GM18517 (cell line): ENCODE results near the gene TIGAR.
A peak's percentile ranks its signal among the peaks of the same experiment; 100 is the strongest.

ENCODE experiments used
- ATAC-seq: cut with Tn5 transposase; IDR thresholded peaks from one replicate; pipeline ENCODE4 v1.9.1; 2021; ENCODE audit warnings: mild to moderate bottlenecking, moderate library complexity; ENCODE audit not compliant: unreplicated experiment

Gene TIGAR, protein sequence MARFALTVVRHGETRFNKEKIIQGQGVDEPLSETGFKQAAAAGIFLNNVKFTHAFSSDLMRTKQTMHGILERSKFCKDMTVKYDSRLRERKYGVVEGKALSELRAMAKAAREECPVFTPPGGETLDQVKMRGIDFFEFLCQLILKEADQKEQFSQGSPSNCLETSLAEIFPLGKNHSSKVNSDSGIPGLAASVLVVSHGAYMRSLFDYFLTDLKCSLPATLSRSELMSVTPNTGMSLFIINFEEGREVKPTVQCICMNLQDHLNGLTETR

DNA sequence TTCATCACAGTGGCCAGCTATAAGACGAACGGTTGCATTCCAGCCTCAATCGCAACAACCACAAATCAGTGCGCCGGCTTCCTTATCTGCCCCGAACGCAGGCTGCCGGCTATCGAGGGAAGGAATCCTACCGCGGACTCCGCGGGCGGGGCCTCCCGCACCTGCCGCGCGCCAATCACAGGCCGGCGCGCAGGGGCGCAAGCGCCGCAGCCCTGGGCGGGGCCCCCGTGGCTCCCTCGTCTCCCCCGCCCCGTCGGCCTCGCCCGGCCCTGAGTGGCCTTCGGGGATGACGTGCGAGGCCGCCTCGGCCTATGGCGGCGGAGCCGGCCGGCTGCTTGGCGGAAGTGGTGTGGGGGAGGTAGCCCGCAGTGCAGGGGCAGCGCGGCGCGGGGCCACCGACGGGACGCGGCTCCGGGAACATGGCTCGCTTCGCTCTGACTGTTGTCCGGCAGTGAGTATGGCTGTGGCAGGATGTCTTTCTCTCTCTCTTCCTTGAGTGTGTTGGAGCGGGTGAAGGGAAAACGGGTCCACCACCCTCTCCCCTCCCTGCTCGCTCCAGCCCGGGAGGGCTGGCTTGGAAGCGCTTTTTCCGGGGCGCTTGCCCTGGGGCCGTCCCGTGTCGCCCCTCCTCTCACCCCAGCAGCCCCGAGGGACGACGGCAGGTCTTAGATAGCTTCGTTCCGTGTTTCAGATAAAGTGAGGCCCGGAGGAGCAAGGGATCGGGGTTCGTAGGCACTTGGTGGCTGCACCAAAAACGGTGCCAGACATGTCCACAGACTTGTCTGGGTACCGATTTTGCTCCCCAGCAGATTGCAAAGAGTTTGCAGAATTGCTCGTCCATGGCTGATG is at the start of gene TIGAR:
Gene TIGAR (plus strand): TSS at position 361 of the 849 bp plus-strand sequence. CDS start 59 bp downstream, at position 420.
- ATAC-seq: peak; percentile 87

DNA sequence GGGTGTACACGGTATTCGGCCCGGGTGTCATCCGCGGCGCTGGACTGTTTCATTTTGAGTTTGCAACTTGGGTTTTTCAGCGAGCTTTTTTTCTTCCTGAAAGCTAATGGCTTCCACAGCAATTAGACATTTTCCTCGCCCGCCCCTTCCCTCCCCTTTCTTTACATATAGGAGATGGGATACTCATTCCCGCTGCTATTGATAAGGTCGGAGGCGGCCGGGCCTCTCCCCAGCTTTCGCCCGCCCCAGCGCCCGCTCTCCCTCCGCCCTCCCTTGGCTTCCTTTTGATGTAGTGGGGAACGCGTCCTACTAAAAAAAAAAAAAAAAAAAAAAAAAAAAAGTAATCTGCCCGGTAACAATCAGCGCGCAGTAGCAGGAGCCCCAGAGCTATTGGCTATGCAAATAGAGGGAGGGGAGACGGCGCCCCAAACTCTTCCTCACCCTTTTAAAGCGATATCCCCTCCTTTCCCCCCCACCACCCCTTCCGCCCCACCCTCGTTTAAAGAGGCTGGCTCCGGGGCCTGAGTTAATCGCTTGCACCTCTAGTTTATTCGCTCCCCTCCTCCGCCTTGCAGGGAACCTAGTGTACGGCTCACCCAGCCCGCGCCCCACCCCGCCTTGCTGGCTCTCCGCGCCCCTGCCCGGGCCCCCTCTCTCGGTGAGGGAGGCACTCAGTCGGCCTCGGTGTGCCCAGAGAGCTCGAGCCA is 49.1 kb upstream of the TIGAR start:
- ATAC-seq: peak; percentile 41

DNA sequence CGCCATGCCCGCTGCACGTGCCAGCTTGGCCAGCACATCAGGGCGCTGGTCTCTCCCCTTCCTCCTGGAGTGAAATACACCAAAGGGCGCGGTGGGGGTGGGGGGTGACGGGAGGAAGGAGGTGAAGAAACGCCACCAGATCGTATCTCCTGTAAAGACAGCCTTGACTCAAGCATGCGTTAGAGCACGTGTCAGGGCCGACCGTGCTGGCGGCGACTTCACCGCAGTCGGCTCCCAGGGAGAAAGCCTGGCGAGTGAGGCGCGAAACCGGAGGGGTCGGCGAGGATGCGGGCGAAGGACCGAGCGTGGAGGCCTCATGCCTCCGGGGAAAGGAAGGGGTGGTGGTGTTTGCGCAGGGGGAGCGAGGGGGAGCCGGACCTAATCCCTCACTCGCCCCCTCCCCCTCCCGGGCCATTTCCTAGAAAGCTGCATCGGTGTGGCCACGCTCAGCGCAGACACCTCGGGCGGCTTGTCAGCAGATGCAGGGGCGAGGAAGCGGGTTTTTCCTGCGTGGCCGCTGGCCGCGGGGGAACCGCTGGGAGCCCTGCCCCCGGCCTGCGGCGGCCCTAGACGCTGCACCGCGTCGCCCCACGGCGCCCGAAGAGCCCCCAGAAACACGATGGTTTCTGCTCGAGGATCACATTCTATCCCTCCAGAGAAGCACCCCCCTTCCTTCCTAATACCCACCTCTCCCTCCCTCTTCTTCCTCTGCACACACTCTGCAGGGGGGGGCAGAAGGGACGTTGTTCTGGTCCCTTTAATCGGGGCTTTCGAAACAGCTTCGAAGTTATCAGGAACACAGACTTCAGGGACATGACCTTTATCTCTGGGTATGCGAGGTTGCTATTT is 48.4 kb upstream of the TIGAR start:
- ATAC-seq: peak; percentile 7

DNA sequence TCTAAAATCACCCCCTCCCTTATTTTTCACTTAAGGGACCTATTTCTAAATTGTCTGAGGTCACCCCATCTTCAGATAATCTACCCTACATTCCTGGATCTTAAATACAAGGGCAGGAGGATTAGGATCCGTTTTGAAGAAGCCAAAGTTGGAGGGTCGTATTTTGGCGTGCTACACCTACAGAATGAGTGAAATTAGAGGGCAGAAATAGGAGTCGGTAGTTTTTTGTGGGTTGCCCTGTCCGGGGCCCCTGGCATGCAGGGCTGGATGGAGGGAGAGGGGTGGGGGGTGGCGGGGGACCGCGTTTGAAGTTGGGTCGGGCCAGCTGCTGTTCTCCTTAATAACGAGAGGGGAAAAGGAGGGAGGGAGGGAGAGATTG is 47.8 kb upstream of the TIGAR start:
- no peak for ATAC-seq

- ATAC-seq: no peak
Observed at GRCh38 chr12:4273652-4274395, 47.2 kb upstream of the TIGAR start, which contains the start of gene CCND2. TSS of gene CCND2 (plus strand) at chr12:4273762. CDS start at chr12:4274041, 279 bp downstream.

DNA sequence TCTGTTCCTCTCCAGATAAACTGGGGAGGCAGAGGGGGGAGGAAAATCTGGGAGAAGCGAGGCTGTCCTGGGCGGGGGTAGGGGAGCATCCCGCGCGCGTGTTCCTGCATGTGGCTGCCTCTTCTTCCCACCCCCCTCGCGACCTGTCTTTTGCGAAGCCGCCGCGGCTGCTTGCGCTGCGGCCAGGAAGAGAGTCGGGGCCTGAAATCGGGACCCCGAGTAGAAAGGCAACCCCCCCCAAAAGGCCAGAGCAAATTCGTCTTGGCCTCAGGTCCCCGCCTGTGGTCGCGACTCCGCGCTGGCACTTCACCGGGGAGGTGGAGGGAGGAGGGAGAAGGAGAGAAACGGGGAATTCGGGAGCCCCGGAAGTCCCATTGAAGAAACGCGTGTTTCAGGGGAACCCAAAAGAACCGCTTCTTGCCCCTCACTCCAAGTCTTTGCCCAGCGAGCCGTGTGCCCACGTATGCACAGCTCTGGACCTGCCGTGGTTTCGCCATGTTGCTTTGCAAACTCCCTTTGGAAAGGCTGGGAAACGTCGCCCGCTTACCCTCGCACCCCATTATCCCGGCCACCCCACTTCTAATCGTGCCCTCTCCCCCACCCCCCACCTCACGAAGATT is 46.5 kb upstream of the TIGAR start:
- no peak for ATAC-seq

DNA sequence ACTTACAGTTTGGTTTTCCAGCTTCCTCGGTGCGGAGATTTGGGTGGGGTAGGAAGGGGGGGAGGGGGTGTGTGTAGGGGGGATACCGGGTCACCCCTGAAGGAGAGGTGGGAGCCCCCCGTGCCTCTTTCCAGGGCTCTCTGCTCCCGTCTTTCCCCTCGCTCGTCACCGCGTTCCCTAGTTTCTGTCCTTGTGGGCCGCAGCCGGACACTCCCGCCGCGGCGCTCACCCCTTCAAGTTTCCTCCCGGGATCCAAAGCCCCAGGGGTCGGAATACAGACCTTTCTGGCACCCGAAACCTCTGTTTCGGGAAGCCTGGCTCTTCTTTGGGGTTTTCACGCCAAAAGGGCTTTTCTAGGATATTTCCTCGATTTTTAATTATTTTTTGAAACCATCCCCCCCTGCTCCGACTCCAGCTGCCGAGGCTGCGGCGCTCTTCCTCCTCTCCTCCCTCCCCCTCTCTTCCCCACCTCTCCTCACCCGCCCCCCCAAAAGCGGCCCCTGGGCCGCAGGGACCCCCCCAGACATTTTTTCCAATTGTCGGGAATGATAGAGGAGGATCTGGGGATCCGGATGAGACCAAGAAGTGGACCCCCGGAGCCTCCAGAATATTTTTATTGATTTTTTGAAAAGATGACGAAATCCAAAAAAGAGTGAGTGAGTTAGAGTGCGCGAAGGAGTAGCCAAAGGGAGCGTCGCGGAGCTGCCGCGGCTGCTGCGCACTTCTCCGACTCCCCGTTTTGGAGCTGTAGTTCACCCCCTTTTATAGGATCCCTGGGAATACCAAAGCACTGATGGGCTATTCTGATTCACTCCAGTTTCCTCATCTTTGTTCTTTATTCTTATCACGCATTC is 45.8 kb upstream of the TIGAR start:
- no peak for ATAC-seq

GRCh38 chr12:4275870-4276301 is 45.1 kb upstream of the TIGAR start:
- ATAC-seq: no peak

GRCh38 chr12:4276524-4277204 is 44.3 kb upstream of the TIGAR start:
- ATAC-seq: peak; percentile 35

DNA sequence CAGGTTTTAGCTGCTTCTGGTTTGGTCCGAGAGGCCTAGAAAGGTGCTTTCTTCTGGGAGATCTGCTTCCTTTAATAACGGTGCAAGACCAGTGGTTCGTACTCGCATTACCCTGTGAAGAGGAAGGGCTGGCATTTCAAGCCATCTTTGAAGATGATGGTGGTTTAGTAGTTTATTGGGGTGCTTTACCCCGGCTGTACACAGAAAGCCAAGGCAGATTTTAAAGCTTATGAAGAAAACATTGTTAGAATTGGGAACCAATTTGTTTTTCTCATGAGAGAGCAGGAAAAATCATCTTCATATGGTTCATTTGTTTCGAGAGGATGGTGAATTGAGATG is 43.8 kb upstream of the TIGAR start:
- ATAC-seq: no peak

- no peak for ATAC-seq
Observed at GRCh38 chr12:4277857-4278256, 43.2 kb upstream of the TIGAR start.

DNA sequence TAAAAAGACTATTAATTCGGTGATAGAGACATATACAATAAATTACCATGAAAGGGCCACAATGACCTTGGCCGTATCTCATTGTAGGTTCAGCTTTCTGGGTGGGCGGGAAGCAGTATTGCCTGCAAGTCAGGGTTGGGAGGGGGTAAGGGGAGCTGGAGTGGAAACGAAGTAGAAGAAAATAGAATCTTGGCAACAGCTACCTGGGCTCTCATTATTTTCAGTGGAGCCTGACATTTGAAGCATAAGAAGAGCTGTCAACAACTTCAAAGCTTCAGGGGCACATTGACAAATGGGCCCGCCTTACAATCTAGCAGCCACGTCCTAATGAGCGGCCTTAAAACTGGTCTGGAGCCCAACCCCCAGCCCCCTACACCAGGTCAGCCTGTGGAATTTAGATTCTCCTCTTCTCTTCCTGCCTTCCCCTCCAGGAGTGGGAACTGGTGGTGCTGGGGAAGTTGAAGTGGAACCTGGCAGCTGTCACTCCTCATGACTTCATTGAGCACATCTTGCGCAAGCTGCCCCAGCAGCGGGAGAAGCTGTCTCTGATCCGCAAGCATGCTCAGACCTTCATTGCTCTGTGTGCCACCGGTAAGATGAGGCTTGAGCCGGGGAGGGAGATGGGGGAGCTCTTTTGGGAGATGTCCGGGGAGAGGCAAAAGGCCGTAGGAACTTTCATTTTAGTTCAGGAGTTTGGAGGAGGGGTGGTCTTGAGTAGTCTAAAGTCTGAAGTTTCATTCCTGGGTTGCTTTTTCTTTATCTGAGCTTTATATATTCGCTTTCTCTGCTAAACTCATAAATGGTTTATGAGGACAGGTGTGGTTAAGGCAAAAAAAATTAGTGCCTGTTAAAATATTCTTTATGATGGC is 42.5 kb upstream of the TIGAR start:
- no peak for ATAC-seq

DNA sequence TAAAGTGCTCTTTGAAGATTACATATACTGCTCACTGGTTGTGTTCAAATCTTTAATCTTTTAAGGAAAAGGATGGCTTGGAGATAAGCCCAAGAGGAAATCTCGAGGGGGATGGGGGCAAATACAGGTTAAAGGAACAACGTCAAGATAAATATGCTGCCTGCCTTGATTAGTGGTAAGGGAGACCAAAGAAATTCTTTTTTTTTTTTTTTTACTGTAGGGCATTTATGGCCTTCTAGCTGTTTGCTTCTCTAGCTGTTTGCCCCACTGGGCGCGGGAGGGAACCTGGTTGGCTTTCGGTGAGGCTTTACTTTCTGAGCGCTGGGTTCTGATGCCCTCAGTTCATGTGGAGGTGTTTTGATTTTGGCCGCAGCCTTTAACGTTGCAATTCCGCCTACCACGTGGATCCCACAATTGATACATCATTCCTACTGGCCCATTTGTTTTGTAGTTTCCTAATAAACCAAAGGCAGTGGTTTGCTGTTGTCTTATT is 41.8 kb upstream of the TIGAR start:
- ATAC-seq: no peak

DNA sequence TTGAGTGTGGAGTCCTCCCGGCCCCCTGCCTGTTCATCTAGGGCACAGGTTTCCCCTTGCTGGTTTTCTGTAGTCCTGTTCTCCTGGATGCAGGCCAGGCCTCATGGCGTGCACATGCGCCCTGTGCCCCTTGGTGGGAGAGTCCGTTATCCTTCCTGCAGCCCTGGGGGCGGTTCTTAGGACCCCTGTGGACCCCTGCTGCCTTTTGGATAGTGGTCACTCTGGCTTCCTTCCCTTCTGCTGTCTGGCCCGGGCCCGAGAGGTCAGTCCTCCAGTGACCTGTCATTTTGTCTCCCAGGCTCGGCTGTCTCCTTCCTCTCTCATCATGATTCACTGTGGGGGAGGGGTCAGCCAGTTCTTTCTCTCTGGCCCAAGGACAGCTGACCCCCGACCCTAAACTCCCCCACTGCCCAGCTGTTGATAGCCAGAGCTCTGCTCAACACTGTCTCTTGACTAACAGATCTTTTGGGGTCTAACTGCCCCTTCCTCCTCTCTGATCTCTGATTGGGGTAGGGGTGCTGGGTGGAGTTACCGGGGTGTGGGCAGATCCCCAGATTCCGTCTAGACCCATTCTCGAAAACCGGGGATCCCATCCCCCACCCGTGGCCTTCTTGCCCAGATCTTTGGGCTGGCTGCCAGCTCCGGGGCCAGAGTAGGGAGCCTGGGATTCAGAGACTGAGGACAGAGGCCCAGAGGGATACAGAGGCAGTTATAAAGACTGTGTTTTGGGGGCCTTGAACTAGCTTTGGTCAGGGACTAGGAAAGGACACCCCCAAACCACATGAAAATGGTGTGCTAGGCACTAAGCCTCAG is 40.5 kb upstream of the TIGAR start:
- no peak for ATAC-seq

GRCh38 chr12:4281173-4281654 is 39.8 kb upstream of the TIGAR start:
- ATAC-seq: no peak
